Peyer's patch (tissue), 4 donors: ENCODE measurements around the gene ZNF385D.

Experiments used
- POLR2A ChIP-seq, 2 donors: fragments of 450-650 bp; IDR thresholded peaks; one replicate each; pipeline ENCODE4 v1.5.1; 2017; ENCODE audit warnings: antibody characterized with exemption in 2 of 2, mild to moderate bottlenecking in 2 of 2, moderate library complexity in 2 of 2
- TF ChIP-seq, protein P1 (sequence below), 6 experiments: fragments of 450-650 bp in 4 of 6; fragments of 200-600 bp in 2 of 6; sonication (generic) in 1 of 6; IDR thresholded peaks; one replicate each; pipeline ENCODE4 v1.5.1; 2017 to 2019; ENCODE audit warnings: antibody characterized with exemption in 6 of 6, mild to moderate bottlenecking in 3 of 6, moderate library complexity in 1 of 6

DNA sequence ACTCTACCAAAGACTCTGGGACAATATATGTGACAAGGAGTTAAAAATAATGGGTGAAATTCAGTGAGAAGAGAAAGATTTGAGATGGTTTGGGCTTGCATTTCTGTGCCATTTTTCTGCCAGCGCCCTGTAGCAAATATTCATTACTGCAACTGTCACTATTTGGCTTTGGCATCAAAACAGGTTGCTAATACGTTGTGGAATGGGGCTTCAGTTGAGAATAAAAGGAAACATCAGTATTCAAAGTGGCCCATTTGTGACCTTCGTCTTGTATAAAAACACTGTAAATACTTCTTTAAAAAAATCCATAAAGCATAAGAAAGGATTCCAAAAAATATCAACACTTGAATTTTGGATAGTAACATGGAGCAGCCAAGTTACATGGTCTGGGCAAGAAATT lies 309.2 kb downstream of the ZNF385D start:
- no peak for TF ChIP-seq POLR2A (IDR thresholded peaks at IDR 0.05)
- TF ChIP-seq, protein P1, sequence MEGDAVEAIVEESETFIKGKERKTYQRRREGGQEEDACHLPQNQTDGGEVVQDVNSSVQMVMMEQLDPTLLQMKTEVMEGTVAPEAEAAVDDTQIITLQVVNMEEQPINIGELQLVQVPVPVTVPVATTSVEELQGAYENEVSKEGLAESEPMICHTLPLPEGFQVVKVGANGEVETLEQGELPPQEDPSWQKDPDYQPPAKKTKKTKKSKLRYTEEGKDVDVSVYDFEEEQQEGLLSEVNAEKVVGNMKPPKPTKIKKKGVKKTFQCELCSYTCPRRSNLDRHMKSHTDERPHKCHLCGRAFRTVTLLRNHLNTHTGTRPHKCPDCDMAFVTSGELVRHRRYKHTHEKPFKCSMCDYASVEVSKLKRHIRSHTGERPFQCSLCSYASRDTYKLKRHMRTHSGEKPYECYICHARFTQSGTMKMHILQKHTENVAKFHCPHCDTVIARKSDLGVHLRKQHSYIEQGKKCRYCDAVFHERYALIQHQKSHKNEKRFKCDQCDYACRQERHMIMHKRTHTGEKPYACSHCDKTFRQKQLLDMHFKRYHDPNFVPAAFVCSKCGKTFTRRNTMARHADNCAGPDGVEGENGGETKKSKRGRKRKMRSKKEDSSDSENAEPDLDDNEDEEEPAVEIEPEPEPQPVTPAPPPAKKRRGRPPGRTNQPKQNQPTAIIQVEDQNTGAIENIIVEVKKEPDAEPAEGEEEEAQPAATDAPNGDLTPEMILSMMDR (IDR thresholded peaks at IDR 0.05): no peak
